GM23248 (cell line): ENCODE data around the gene RALGDS. TPM values are rescaled to one million over a fixed set of nuclear protein-coding genes. Genes with fewer than 3 reads are reported as not detected.

Experiments used
- DNase-seq: peaks from one replicate; pipeline ENCODE4 v3.0.0-alpha.2; 2015
- H2AFZ ChIP-seq: fragments of 200-600 bp; sonication (generic); 2 replicates; pipeline ENCODE4 v1.6.1; 2016; ENCODE audit warnings: antibody characterized with exemption
- H3F3A ChIP-seq: fragments of 200-600 bp; sonication (generic); 2 replicates; pipeline ENCODE4 v1.6.1; 2016; ENCODE audit warnings: mild to moderate bottlenecking, antibody characterized with exemption, mixed run types; ENCODE audit not compliant: insufficient read depth
- H3K27ac ChIP-seq: fragments of 200-600 bp; sonication (generic); 2 replicates; pipeline ENCODE4 v1.5.1; 2016; ENCODE audit warnings: mild to moderate bottlenecking
- H3K27me3 ChIP-seq: fragments of 200-600 bp; sonication (generic); replicated peaks from 2 replicates; pipeline ENCODE4 v1.6.1; 2016; ENCODE audit warnings: mild to moderate bottlenecking; ENCODE audit not compliant: insufficient read depth
- H3K36me3 ChIP-seq: fragments of 200-600 bp; sonication (generic); 2 replicates; pipeline ENCODE4 v1.6.1; 2016; ENCODE audit warnings: low read depth, mild to moderate bottlenecking
- H3K4me1 ChIP-seq: fragments of 200-600 bp; sonication (generic); 2 replicates; pipeline ENCODE4 v1.6.1; 2016; ENCODE audit warnings: mild to moderate bottlenecking; ENCODE audit not compliant: insufficient read depth
- H3K4me2 ChIP-seq: fragments of 200-600 bp; sonication (generic); one replicate; pipeline ENCODE4 v1.6.1; 2016; ENCODE audit warnings: mild to moderate bottlenecking; ENCODE audit not compliant: unreplicated experiment
- H3K4me3 ChIP-seq: fragments of 200-600 bp; sonication (generic); 2 replicates; pipeline ENCODE4 v1.5.1; 2016; ENCODE audit warnings: mild to moderate bottlenecking
- H3K79me2 ChIP-seq: fragments of 200-600 bp; sonication (generic); 2 replicates; pipeline ENCODE4 v1.6.1; 2016; ENCODE audit warnings: mild to moderate bottlenecking; ENCODE audit not compliant: insufficient read depth
- H3K9ac ChIP-seq: fragments of 200-600 bp; sonication (generic); 2 replicates; pipeline ENCODE4 v1.6.1; 2016; ENCODE audit warnings: mild to moderate bottlenecking
- H3K9me2 ChIP-seq: fragments of 200-600 bp; sonication (generic); 2 replicates; pipeline ENCODE4 v1.6.1; 2016; ENCODE audit warnings: mixed run types, mild to moderate bottlenecking, moderate library complexity; ENCODE audit not compliant: insufficient read depth
- H3K9me3 ChIP-seq: fragments of 200-600 bp; sonication (generic); one replicate; pipeline ENCODE4 v1.6.1; 2017; ENCODE audit warnings: low read depth
- H4K20me1 ChIP-seq: fragments of 200-600 bp; sonication (generic); 2 replicates; pipeline ENCODE4 v1.6.0; 2016; ENCODE audit not compliant: insufficient read depth
- EZH2 ChIP-seq: fragments of 200-600 bp; sonication (generic); IDR thresholded peaks from 2 replicates; pipeline ENCODE4 v1.6.1; 2018; ENCODE audit warnings: antibody characterized with exemption, mild to moderate bottlenecking; ENCODE audit not compliant: insufficient read depth, poor library complexity, severe bottlenecking
- EZH2phosphoT487 ChIP-seq: fragments of 200-600 bp; sonication (generic); IDR thresholded peaks from 2 replicates; pipeline ENCODE4 v1.6.1; 2018; ENCODE audit warnings: antibody characterized with exemption, moderate library complexity, mild to moderate bottlenecking, low read depth; ENCODE audit not compliant: insufficient read depth
- WGBS, 2 experiments: methylation state at CpG; one replicate each; pipeline ENCODE4 v1.1.6; 2015 to 2017; ENCODE audit warnings: low lambda C conversion rate in 2 of 2, low coverage in 1 of 2; ENCODE audit errors: missing lambda C conversion rate in 2 of 2; 5-methylcytosine and 5-hydroxymethylcytosine counted together
- in situ Hi-C: fragments of 300-500 bp; cut with MboI; formaldehyde crosslinking; loops from 2 replicates; pipeline ENCODE4 v1.15.0; 2020
- polyA plus RNA-seq: library from polyadenylated mRNA; unstranded; fragments of >200 nt; fragmentation: Nextera tagmentation; extraction: Ambion mirVana; gene quantifications from 2 replicates; pipeline ENCODE4 v1.2.1, GENCODE V29; 2016
- total RNA-seq: library from RNA; depleted of rRNA; stranded (reverse); fragments of >200 nt; shearing (Covaris generic); gene quantifications from 2 replicates; pipeline ENCODE4 v1.2.3, GENCODE V29; 2014

Gene RALGDS
- total and polyA plus RNA-seq, 2 experiments from 2014 or later = 8.9 to 21.7 TPM

GRCh38 chr9:133114886-133115603 is 6.0 kb downstream of the RALGDS start:
- Histone ChIP-seq H3K79me2 (peaks cover 79% of the 10 kb centered on the region), H2AFZ (no peak overlapping the region), H3K9me3 (no peaks in the 10 kb centered on the region), H3K4me3 (no peak overlapping the region), H3K27me3 (no peaks in the 10 kb centered on the region), H3K36me3 (no peaks in the 10 kb centered on the region), H3K9ac (peak overlapping the region; percentile 59), H4K20me1 (no peaks in the 10 kb centered on the region; the same call in 1 of the 2 replicates), H3K27ac (peak overlapping the region; percentile 44), H3K4me2 (peak overlapping the region; percentile 34), H3K4me1 (peaks cover 32% of the 10 kb centered on the region), H3K9me2 (no peaks in the 10 kb centered on the region), H3F3A (no peaks in the 10 kb centered on the region)
- in situ Hi-C loops = no loop called here
- DNase-seq = no peak
- TF ChIP-seq EZH2 (no peak), EZH2phosphoT487 (no peak)
- WGBS, 2 experiments = 71% methylated on average over 19 of the region's 19 CpGs

GRCh38 chr9:133113949-133114885 is 6.8 kb downstream of the RALGDS start:
- DNase-seq = peak; percentile 58
- H4K20me1 ChIP-seq = no peaks in the 10 kb centered on the region; the same call in 1 of the 2 replicates
- H3K4me3 ChIP-seq = no peak overlapping the region
- peaks cover 77% of the 10 kb centered on the region for H3K79me2 ChIP-seq
- WGBS, 2 experiments = 48 to 54% methylated on average over 20 of the region's 20 CpGs
- no peak for TF ChIP-seq EZH2
- no peaks in the 10 kb centered on the region for H3K9me3 ChIP-seq
- no peak overlapping the region for H3K27ac ChIP-seq
- in situ Hi-C loops = no loop called here
- no peaks in the 10 kb centered on the region for H3K9me2 ChIP-seq
- H2AFZ ChIP-seq = no peak overlapping the region
- H3K27me3 ChIP-seq = no peaks in the 10 kb centered on the region
- H3K4me1 ChIP-seq = peaks cover 24% of the 10 kb centered on the region
- no peaks in the 10 kb centered on the region; the same call in 1 of the 2 replicates for H3K36me3 ChIP-seq
- H3F3A ChIP-seq = no peaks in the 10 kb centered on the region
- peak overlapping the region; percentile 25 for H3K4me2 ChIP-seq
- 0 out of 2 replicates have a peak overlapping the region, but pooled peaks have one; percentile 13 for H3K9ac ChIP-seq

- Histone ChIP-seq H3K9me2 (no peaks in the 10 kb centered on the region), H3K79me2 (peaks cover 69% of the 10 kb centered on the region), H2AFZ (no peak overlapping the region), H4K20me1 (no peaks in the 10 kb centered on the region; the same call in 1 of the 2 replicates), H3F3A (no peaks in the 10 kb centered on the region), H3K9ac (no peak overlapping the region), H3K27ac (no peak overlapping the region), H3K4me1 (peaks cover 20% of the 10 kb centered on the region; the same call in 1 of the 2 replicates), H3K9me3 (no peaks in the 10 kb centered on the region), H3K27me3 (no peaks in the 10 kb centered on the region), H3K4me3 (no peak overlapping the region), H3K4me2 (no peak overlapping the region), H3K36me3 (no peaks in the 10 kb centered on the region; the same call in 1 of the 2 replicates)
- DNase-seq = peak; percentile 45
- 76 to 79% methylated on average over 19 of the region's 19 CpGs for WGBS, 2 experiments
- TF ChIP-seq EZH2phosphoT487 (no peak), EZH2 (no peak)
- in situ Hi-C loops = no loop called here
Measured at GRCh38 chr9:133113163-133113948, 7.7 kb downstream of the RALGDS start.

GRCh38 chr9:133112663-133113026 is 8.4 kb downstream of the RALGDS start:
- no peak overlapping the region for H3K27ac ChIP-seq

More at GRCh38 chr9:133112663-133113026, 8.4 kb downstream of the RALGDS start:
- Histone ChIP-seq H3K4me3 (no peak overlapping the region), H3K36me3 (peaks cover 5% of the 10 kb centered on the region; the same call in 1 of the 2 replicates), H4K20me1 (no peaks in the 10 kb centered on the region; the same call in 1 of the 2 replicates), H3K4me1 (peaks cover 20% of the 10 kb centered on the region; the same call in 1 of the 2 replicates), H3K9me2 (no peaks in the 10 kb centered on the region), H3K9ac (no peak overlapping the region), H2AFZ (no peak overlapping the region), H3K27me3 (no peaks in the 10 kb centered on the region), H3K4me2 (no peak overlapping the region), H3F3A (no peaks in the 10 kb centered on the region), H3K79me2 (peaks cover 62% of the 10 kb centered on the region), H3K9me3 (no peaks in the 10 kb centered on the region)
- in situ Hi-C loops = no loop called here
- 88 to 90% methylated on average over 7 of the region's 7 CpGs for WGBS, 2 experiments
- DNase-seq = no peak
- no peak for TF ChIP-seq EZH2
- TF ChIP-seq EZH2phosphoT487 = no peak
